H1 (cell line): ENCODE results near the gene HMOX2. TPM values are rescaled to one million over a fixed set of nuclear protein-coding genes. Genes with fewer than 3 reads are reported as not detected.

Source experiments
- CTCF ChIA-PET: fragments of 300-600 bp; sonication (Branson Sonifier 250); formaldehyde crosslinking; loops from one replicate; lab custom pipeline; 2021; ENCODE audit not compliant: partially characterized antibody; lab: Charles Lee
- POLR2A ChIA-PET: fragments of 300-600 bp; sonication (Branson Sonifier 250); formaldehyde crosslinking; loops from one replicate; lab custom pipeline; 2021; ENCODE audit warnings: inconsistent platforms; ENCODE audit not compliant: partially characterized antibody; lab: Charles Lee
- DNase-seq, 2 experiments: peaks; one replicate each; pipeline versions ENCODE4 v3.0.0 to v3.0.0-alpha.2; 2010 to 2022; ENCODE audit warnings: low spot score in 2 of 2, low read depth in 1 of 2, mixed read lengths in 1 of 2
- FAIRE-seq: peaks from 2 replicates; lab custom pipeline; 2011; peaks lifted over from hg19 to GRCh38; lab: Jason Lieb, UNC
- H2AFZ ChIP-seq: 2 replicates; pipeline ENCODE4 v1.8.1; 2012; ENCODE audit warnings: low read length, inconsistent platforms
- H2AK5ac ChIP-seq: 2 replicates; pipeline ENCODE4 v1.6.1; 2013; ENCODE audit warnings: low read depth, low read length
- H2BK120ac ChIP-seq: replicated peaks from 2 replicates; pipeline ENCODE3; 2013; ENCODE audit warnings: low read depth, low read length, inconsistent platforms
- H2BK12ac ChIP-seq: 2 replicates; pipeline ENCODE4 v1.6.1; 2013; ENCODE audit warnings: low read depth, low read length
- H2BK15ac ChIP-seq: 2 replicates; pipeline ENCODE4 v1.6.1; 2013; ENCODE audit warnings: low read length
- H2BK20ac ChIP-seq: 2 replicates; pipeline ENCODE4 v1.6.1; 2013; ENCODE audit warnings: low read length
- H2BK5ac ChIP-seq: 2 replicates; pipeline ENCODE4 v1.6.1; 2013; ENCODE audit warnings: low read depth, low read length
- H3K14ac ChIP-seq: 2 replicates; pipeline ENCODE4 v1.6.1; 2013; ENCODE audit warnings: inconsistent platforms; ENCODE audit not compliant: insufficient read length
- H3K18ac ChIP-seq: 2 replicates; pipeline ENCODE4 v1.6.1; 2013; ENCODE audit warnings: low read length; ENCODE audit errors: extremely low read depth
- H3K23ac ChIP-seq: 2 replicates; pipeline ENCODE4 v1.6.1; 2013; ENCODE audit warnings: inconsistent platforms; ENCODE audit not compliant: insufficient read length
- H3K23me2 ChIP-seq: 2 replicates; pipeline ENCODE4 v1.6.1; 2013; ENCODE audit warnings: low read depth, low read length
- H3K27ac ChIP-seq: 2 replicates; pipeline ENCODE4 v1.6.1; 2011; ENCODE audit warnings: low read depth, low read length, inconsistent platforms
- H3K27me3 ChIP-seq, 4 experiments: replicated peaks in 1 of 4; 1 replicate in 1 of 4; 2 replicates in 3 of 4; pipeline versions ENCODE4 v1.6.1 to v1.8.1; 2011 to 2013; ENCODE audit warnings: low read length in 3 of 4, mild to moderate bottlenecking in 3 of 4, inconsistent platforms in 2 of 4, mixed read lengths in 2 of 4, moderate library complexity in 1 of 4; ENCODE audit not compliant: control insufficient read depth in 3 of 4, insufficient read depth in 3 of 4; ENCODE audit errors: extremely low read depth in 1 of 4
- H3K36me3 ChIP-seq, 4 experiments: 2 replicates each; pipeline versions ENCODE4 v1.6.1 to v1.8.1; 2011 to 2013; ENCODE audit warnings: mild to moderate bottlenecking in 4 of 4, low read length in 3 of 4, moderate library complexity in 2 of 4, control low read depth in 1 of 4, inconsistent platforms in 1 of 4; ENCODE audit not compliant: insufficient read depth in 4 of 4, control insufficient read depth in 2 of 4
- H3K4ac ChIP-seq: replicated peaks from 2 replicates; pipeline ENCODE3; 2013; ENCODE audit warnings: low read length, low read depth, mixed read lengths, inconsistent platforms; ENCODE audit not compliant: insufficient read length
- H3K4me1 ChIP-seq, 4 experiments: replicated peaks in 1 of 4; 1 replicate in 1 of 4; 2 replicates in 3 of 4; pipeline versions ENCODE4 v1.6.1 to v1.8.1; 2011 to 2013; ENCODE audit warnings: low read length in 3 of 4, inconsistent platforms in 2 of 4, mixed read lengths in 1 of 4; ENCODE audit not compliant: insufficient read depth in 4 of 4, control insufficient read depth in 3 of 4
- H3K4me2 ChIP-seq, 2 experiments: 2 replicates each; pipeline versions ENCODE4 v1.6.1 to v1.8.1; 2011 to 2013; ENCODE audit warnings: low read depth in 2 of 2, low read length in 2 of 2, control low read depth in 1 of 2, inconsistent platforms in 1 of 2, mild to moderate bottlenecking in 1 of 2; ENCODE audit not compliant: insufficient read depth in 1 of 2
- H3K4me3 ChIP-seq, 4 experiments: fragments of 200-600, 300-600 bp in 1 of 4; sonication (generic), shearing (Covaris generic), sonication (Bioruptor Twin) in 1 of 4; 2 replicates each; pipeline versions ENCODE4 v1.5.1 to v1.8.1; 2011 to 2016; ENCODE audit warnings: low read length in 4 of 4, low read depth in 3 of 4, control low read depth in 2 of 4, inconsistent platforms in 2 of 4, mild to moderate bottlenecking in 2 of 4, mixed read lengths in 1 of 4, moderate library complexity in 1 of 4; ENCODE audit not compliant: insufficient read depth in 2 of 4; ENCODE audit errors: extremely low read depth in 1 of 4
- H3K56ac ChIP-seq: replicated peaks from 2 replicates; pipeline ENCODE3; 2013; ENCODE audit warnings: low read depth, mild to moderate bottlenecking, mixed read lengths, low read length, inconsistent platforms; ENCODE audit not compliant: insufficient read length
- H3K79me1 ChIP-seq: 2 replicates; pipeline ENCODE4 v1.6.1; 2013; ENCODE audit warnings: low read depth, low read length, control low read depth
- H3K79me2 ChIP-seq, 2 experiments: 2 replicates each; pipeline versions ENCODE4 v1.6.1 to v1.8.1; 2012 to 2013; ENCODE audit warnings: low read length in 2 of 2, mild to moderate bottlenecking in 2 of 2, inconsistent platforms in 1 of 2; ENCODE audit not compliant: insufficient read depth in 2 of 2, control insufficient read depth in 1 of 2
- H3K9ac ChIP-seq, 4 experiments: replicated peaks in 1 of 4; 1 replicate in 1 of 4; 2 replicates in 3 of 4; pipeline versions ENCODE4 v1.6.1 to v1.8.1; 2011 to 2013; ENCODE audit warnings: low read depth in 3 of 4, low read length in 3 of 4, control low read depth in 2 of 4, mild to moderate bottlenecking in 2 of 4, moderate library complexity in 2 of 4, inconsistent platforms in 1 of 4; ENCODE audit errors: extremely low read depth in 1 of 4
- H3K9me3 ChIP-seq, 2 experiments: 2 replicates each; pipeline versions ENCODE4 v1.6.1 to v1.8.1; 2012 to 2013; ENCODE audit warnings: mild to moderate bottlenecking in 2 of 2, moderate library complexity in 2 of 2, control low read depth in 1 of 2, inconsistent platforms in 1 of 2, low read depth in 1 of 2, low read length in 1 of 2, mixed read lengths in 1 of 2; ENCODE audit not compliant: insufficient read depth in 2 of 2
- H4K20me1 ChIP-seq, 2 experiments: replicated peaks in 1 of 2; 2 replicates each; pipeline versions ENCODE3 to v1.8.1; 2011 to 2013; ENCODE audit warnings: inconsistent platforms in 2 of 2, low read length in 2 of 2, mild to moderate bottlenecking in 1 of 2; ENCODE audit not compliant: insufficient read depth in 2 of 2, control insufficient read depth in 1 of 2
- H4K5ac ChIP-seq: 2 replicates; pipeline ENCODE4 v1.6.1; 2013; ENCODE audit warnings: low read length, low read depth, mixed read lengths, inconsistent platforms; ENCODE audit not compliant: insufficient read length
- H4K8ac ChIP-seq: 2 replicates; pipeline ENCODE4 v1.8.0; 2013; ENCODE audit warnings: mild to moderate bottlenecking, moderate library complexity, low read length, inconsistent platforms; ENCODE audit not compliant: insufficient read depth; ENCODE audit errors: extremely low read depth
- H4K91ac ChIP-seq: replicated peaks from 2 replicates; pipeline ENCODE3; 2013; ENCODE audit warnings: low read length, mixed read lengths, inconsistent platforms; ENCODE audit not compliant: insufficient read length
- BCL11A ChIP-seq, 2 experiments: IDR thresholded peaks; one replicate each; pipeline ENCODE4 v1.6.1; 2011; ENCODE audit warnings: low read depth in 2 of 2, low read length in 2 of 2, mild to moderate bottlenecking in 2 of 2
- CBX8 ChIP-seq: fragments of 300-800, 300-1000 bp; sonication (generic); IDR thresholded peaks from 2 replicates; pipeline ENCODE4 v1.7.1; 2016; ENCODE audit warnings: low read depth, low read length, borderline replicate concordance
- HDAC6 ChIP-seq: IDR thresholded peaks from one replicate; pipeline ENCODE4 v1.7.1; 2012; ENCODE audit warnings: low read depth, mild to moderate bottlenecking, inconsistent platforms, low read length, moderate library complexity
- MAFK ChIP-seq: IDR thresholded peaks from 2 replicates; pipeline ENCODE4 v1.6.1; 2012; ENCODE audit warnings: low read depth, mild to moderate bottlenecking, improper control_type of control experiment, low read length
- POU5F1 ChIP-seq: IDR thresholded peaks from 2 replicates; pipeline ENCODE4 v1.6.1; 2011; ENCODE audit warnings: low read depth, mild to moderate bottlenecking, low read length, moderate library complexity
- RBBP5 ChIP-seq: IDR thresholded peaks from 2 replicates; pipeline ENCODE4 v1.7.1; 2012; ENCODE audit warnings: low read depth, mild to moderate bottlenecking, inconsistent platforms, low read length, moderate library complexity, borderline replicate concordance
- RFX5 ChIP-seq: IDR thresholded peaks from 2 replicates; pipeline ENCODE4 v1.6.1; 2011; ENCODE audit warnings: low read depth, low read length, improper control_type of control experiment, borderline replicate concordance
- TBP ChIP-seq: IDR thresholded peaks from 2 replicates; pipeline ENCODE4 v1.6.1; 2011; ENCODE audit warnings: low read depth, low read length, improper control_type of control experiment
- WGBS, 2 experiments: shearing (Covaris generic) in 1 of 2; methylation state at CpG; one replicate each; pipeline versions ENCODE4 v1.1.6 to v1.1.7; 2013 to 2015; ENCODE audit warnings: low lambda C conversion rate in 2 of 2, mixed read lengths in 2 of 2, inconsistent platforms in 1 of 2, low coverage in 1 of 2, missing lambda C conversion rate in 1 of 2; ENCODE audit not compliant: insufficient replicate concordance in 2 of 2, insufficient coverage in 1 of 2, insufficient read length in 1 of 2; ENCODE audit errors: extremely low coverage in 1 of 2, missing lambda C conversion rate in 1 of 2; 5-methylcytosine and 5-hydroxymethylcytosine counted together
- polyA plus RNA-seq, 7 experiments: library from polyadenylated mRNA; depleted of rRNA in 3 of 7; stranded (reverse) in 5 of 7; unstranded in 2 of 7; fragments of >200 nt in 5 of 7; fragments of 200-250 nt in 2 of 7; gene quantifications; 1 replicate in 5 of 7; 2 replicates in 1 of 7; 4 replicates in 1 of 7; pipeline versions ENCODE4 v1.2.1 to v1.2.3, GENCODE V29; 2011 to 2013; ENCODE audit warnings: missing spikeins in 2 of 7, mixed read lengths in 2 of 7
- total RNA-seq: library from RNA; stranded (reverse); fragmentation: NEBNext Ultra II Directional; extraction: Animal tissue kit (Norgen Biotek cat#: 25700); gene quantifications from 2 replicates; pipeline ENCODE4 v1.2.1, GENCODE V29; 2021
- TF ChIP-seq, protein P1 (sequence below): IDR thresholded peaks from 2 replicates; pipeline ENCODE4 v1.6.1; 2012; ENCODE audit warnings: inconsistent platforms

Gene HMOX2
- total and polyA plus RNA-seq, 2 of the 8 experiments (the other 6 are each of a cell fraction or from before 2014, with no cell fraction given): 36.5 to 48.4 TPM

DNA sequence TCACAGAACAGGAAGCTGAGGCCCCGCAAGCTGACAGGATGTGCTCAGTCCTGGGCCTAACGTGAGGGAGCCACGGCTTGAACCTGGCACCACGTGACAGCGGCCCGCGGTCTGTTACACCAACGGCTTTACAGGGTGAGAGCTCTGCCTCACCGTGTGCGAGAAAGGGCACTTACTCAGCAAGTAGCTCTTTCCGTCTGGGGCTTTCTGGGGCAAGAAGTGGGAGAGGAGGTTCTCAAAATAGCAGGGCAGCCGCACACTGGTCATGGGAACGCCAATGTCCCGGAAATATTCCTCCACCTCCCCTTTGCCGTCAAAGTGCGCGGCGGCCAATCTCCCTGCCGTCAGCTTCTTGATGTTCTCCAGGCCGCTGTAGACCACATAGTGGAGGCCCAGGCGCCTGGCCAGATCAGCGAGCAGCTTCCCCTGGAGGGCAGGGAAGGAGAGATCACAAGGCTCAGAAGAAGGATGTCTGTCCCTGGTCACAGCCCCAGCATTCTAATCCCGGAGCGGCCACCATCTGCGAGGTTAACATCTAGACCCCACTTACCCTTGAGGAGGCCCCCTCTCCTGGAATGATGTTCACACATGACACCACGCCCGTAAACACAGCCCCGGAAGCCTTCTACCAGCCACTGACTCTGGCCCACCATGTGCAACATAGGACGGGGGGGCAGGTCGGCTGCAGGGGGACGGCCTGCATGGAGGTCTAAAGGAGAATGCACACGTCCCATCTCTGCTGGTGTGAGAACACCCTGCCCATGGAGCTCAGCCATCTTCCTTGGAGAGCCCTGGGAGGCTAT, 10.0 kb upstream of the HMOX2 start:
- POLR2A ChIA-PET: interaction anchor here (0.9 to 14.4 kb wide), 4 partner anchors 8 to 208 kb away, joined by 3 to 257 read pairs (median 8); partner anchors contain the start of genes HMOX2 and NMRAL1
- TF ChIP-seq CBX8 (no peak), RFX5 (no peak), BCL11A (IDR thresholded peaks at IDR 0.05; ENCODE audit: low read depth in 2 of 2, low read length in 2 of 2) (no peak), POU5F1 (no peak), RBBP5 (no peak), TBP (no peak), HDAC6 (no peak), MAFK (no peak)
- TF ChIP-seq, protein P1, sequence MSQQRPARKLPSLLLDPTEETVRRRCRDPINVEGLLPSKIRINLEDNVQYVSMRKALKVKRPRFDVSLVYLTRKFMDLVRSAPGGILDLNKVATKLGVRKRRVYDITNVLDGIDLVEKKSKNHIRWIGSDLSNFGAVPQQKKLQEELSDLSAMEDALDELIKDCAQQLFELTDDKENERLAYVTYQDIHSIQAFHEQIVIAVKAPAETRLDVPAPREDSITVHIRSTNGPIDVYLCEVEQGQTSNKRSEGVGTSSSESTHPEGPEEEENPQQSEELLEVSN: no peak

More for the DNA sequence above, 10.0 kb upstream of the HMOX2 start:
- H3K9me3 ChIP-seq: no peaks in the 10 kb centered on the region
- H3K14ac ChIP-seq: no peak overlapping the region
- no peak overlapping the region for H4K91ac ChIP-seq
- H3K4me3 ChIP-seq: no peak overlapping the region
- H2BK15ac ChIP-seq: no peak overlapping the region
- FAIRE-seq: no peak
- H2BK12ac ChIP-seq: no peak overlapping the region
- H3K79me1 ChIP-seq: no peaks in the 10 kb centered on the region; the same call in 1 of the 2 replicates
- H3K27me3 ChIP-seq: no peaks in the 10 kb centered on the region
- peaks cover 0 to 14% of the 10 kb centered on the region in 2 experiments for H4K20me1 ChIP-seq
- H4K8ac ChIP-seq: no peak overlapping the region
- no peak overlapping the region for H2AFZ ChIP-seq
- H3K36me3 ChIP-seq: peaks cover 8 to 50% (median 33%) of the 10 kb centered on the region in 4 experiments
- CTCF ChIA-PET: interaction anchor here (1.0 to 1.4 kb wide), 2 partner anchors 39 to 52 kb away, joined by 3 to 5 read pairs; no protein-coding TSS in a partner anchor
- H3K23ac ChIP-seq: no peak overlapping the region
- no peaks in the 10 kb centered on the region for H3K23me2 ChIP-seq
- H2AK5ac ChIP-seq: no peak overlapping the region
- no peak overlapping the region for H2BK20ac ChIP-seq
- no peak overlapping the region for H3K9ac ChIP-seq
- H3K18ac ChIP-seq: no peak overlapping the region
- H3K4me1 ChIP-seq: peaks cover 0 to 7% (median 3%) of the 10 kb centered on the region in 4 experiments; a peak in 4 of 7 replicates
- 93% methylated on average over 32 of the region's 32 CpGs; no CpG with 5 or more reads in 1 of the 2 experiments for WGBS, 2 experiments
- no peak overlapping the region for H3K56ac ChIP-seq
- no peak for DNase-seq
- H4K5ac ChIP-seq: no peak overlapping the region
- no peak overlapping the region for H3K27ac ChIP-seq
- no peak overlapping the region for H2BK5ac ChIP-seq
- no peak overlapping the region for H2BK120ac ChIP-seq
- no peak overlapping the region for H3K4me2 ChIP-seq
- H3K4ac ChIP-seq: no peak overlapping the region
- H3K79me2 ChIP-seq: no peaks in the 10 kb centered on the region
